HepG2 (cell line): ENCODE results near the gene B3GNT5. TPM values are rescaled to one million over a fixed set of nuclear protein-coding genes. Genes with fewer than 3 reads are reported as not detected.

ENCODE experiments used
- ARNT ChIP-seq: fragments of 450-650 bp; IDR thresholded peaks from 2 replicates; pipeline ENCODE4 v1.6.1; 2017
- ATF6 ChIP-seq: sonication (generic); formaldehyde crosslinking; conservative IDR thresholded peaks from 2 replicates; pipeline ENCODE4 v1.4.0; 2020; ENCODE audit warnings: missing genetic modification reagents
- CREB1 ChIP-seq, 2 experiments: fragments of 450-650 bp in 1 of 2; IDR thresholded peaks; 2 replicates each; pipeline ENCODE4 v1.6.1; 2016 to 2017; ENCODE audit warnings: control low read depth in 1 of 2, mild to moderate bottlenecking in 1 of 2, missing compliant biosample characterization in 1 of 2, missing genetic modification characterization in 1 of 2
- ETS1 ChIP-seq: sonication (generic); formaldehyde crosslinking; IDR thresholded peaks from 2 replicates; pipeline ENCODE4 v1.4.0; 2020; ENCODE audit warnings: missing genetic modification reagents
- FOXP4 ChIP-seq: sonication (generic); formaldehyde crosslinking; IDR thresholded peaks from 2 replicates; pipeline ENCODE4 v1.4.0; 2020; ENCODE audit warnings: missing genetic modification reagents
- HES4 ChIP-seq: sonication (generic); formaldehyde crosslinking; IDR thresholded peaks from 2 replicates; pipeline ENCODE4 v1.9.0; 2021; ENCODE audit warnings: mild to moderate bottlenecking, missing genetic modification reagents, borderline replicate concordance
- PAWR ChIP-seq: sonication (generic); formaldehyde crosslinking; IDR thresholded peaks from 2 replicates; pipeline ENCODE4 v1.4.0; 2020; ENCODE audit warnings: missing genetic modification reagents, mild to moderate bottlenecking, borderline replicate concordance
- REPIN1 ChIP-seq: sonication (generic); formaldehyde crosslinking; IDR thresholded peaks from 2 replicates; pipeline ENCODE4 v1.8.0; 2022; ENCODE audit warnings: missing genetic modification reagents, low read depth, mild to moderate bottlenecking, borderline replicate concordance
- SP4 ChIP-seq: sonication (generic); formaldehyde crosslinking; IDR thresholded peaks from 2 replicates; pipeline ENCODE4 v1.8.1; 2023; ENCODE audit warnings: mild to moderate bottlenecking, missing genetic modification reagents
- ZHX2 ChIP-seq, 2 experiments: sonication (generic) in 1 of 2; formaldehyde crosslinking in 1 of 2; IDR thresholded peaks; 2 replicates each; pipeline versions ENCODE4 v1.6.1 to v1.9.0; 2014 to 2022; ENCODE audit warnings: antibody characterized with exemption in 1 of 2, borderline replicate concordance in 1 of 2, inconsistent platforms in 1 of 2, low read depth in 1 of 2, missing genetic modification reagents in 1 of 2
- ZNF264 ChIP-seq: sonication (generic); formaldehyde crosslinking; IDR thresholded peaks from 2 replicates; pipeline ENCODE4 v1.4.0; 2020; ENCODE audit warnings: missing genetic modification reagents
- ZNF3 ChIP-seq: IDR thresholded peaks from 2 replicates; pipeline ENCODE4 v1.7.0; 2017; ENCODE audit warnings: inconsistent platforms
- ZNF513 ChIP-seq: sonication (generic); formaldehyde crosslinking; conservative IDR thresholded peaks from 2 replicates; pipeline ENCODE4 v1.5.0; 2020; ENCODE audit warnings: missing genetic modification reagents
- ZNF547 ChIP-seq: sonication (generic); formaldehyde crosslinking; IDR thresholded peaks from 2 replicates; pipeline ENCODE4 v1.5.1; 2020; ENCODE audit warnings: mild to moderate bottlenecking, missing genetic modification reagents
- ZNF644 ChIP-seq: IDR thresholded peaks from 2 replicates; pipeline ENCODE4 v1.6.1; 2016; ENCODE audit warnings: low read depth
- ZNF761 ChIP-seq: sonication (generic); formaldehyde crosslinking; conservative IDR thresholded peaks from 2 replicates; pipeline ENCODE4 v1.4.0; 2020; ENCODE audit warnings: mild to moderate bottlenecking, missing genetic modification reagents
- ZZZ3 ChIP-seq: sonication (generic); formaldehyde crosslinking; IDR thresholded peaks from 2 replicates; pipeline ENCODE4 v1.4.0; 2020; ENCODE audit warnings: missing genetic modification reagents, mild to moderate bottlenecking, borderline replicate concordance
- polyA plus RNA-seq, 8 experiments: library from polyadenylated mRNA; depleted of rRNA in 3 of 8; stranded (reverse) in 7 of 8; unstranded in 1 of 8; fragments of >200 nt; fragmentation: Illumina TruSeq in 4 of 8; extraction: Trizol in 4 of 8; gene quantifications; 2 replicates each; pipeline versions ENCODE4 v1.2.1 to v1.2.3, GENCODE V29; 2011 to 2016; ENCODE audit warnings: low read depth in 4 of 8, missing spikeins in 1 of 8, mixed read lengths in 1 of 8; ENCODE audit not compliant: insufficient read depth in 1 of 8
- total RNA-seq, 5 experiments: library from RNA; depleted of rRNA; stranded (reverse); fragments of >200 nt; fragmentation: Illumina TruSeq; extraction: Trizol; gene quantifications; 2 replicates each; pipeline ENCODE4 v1.2.3, GENCODE V29; 2016; ENCODE audit warnings: low read depth in 1 of 5

B3GNT5 gene
- total and polyA plus RNA-seq, 2 of the 13 experiments (the other 11 are each of a cell fraction or from before 2014, with no cell fraction given), result not detected

GRCh38 chr3:183211352-183211751 lies 41.7 kb upstream of the B3GNT5 start (continued):
- TF ChIP-seq ZHX2 (IDR thresholded peaks at IDR 0.05; ENCODE audit: low read depth) (no peak), ZHX2 (CRISPR knock-in tag; IDR thresholded peaks at IDR 0.05; ENCODE audit: borderline replicate concordance) (no peak), ZNF644 (CRISPR knock-in tag) (peak; percentile 63; the same call in 1 of the 2 replicates), ZNF761 (CRISPR knock-in tag) (no peak), PAWR (CRISPR knock-in tag) (no peak), ZNF264 (CRISPR knock-in tag) (no peak; the same call in 1 of the 2 replicates), CREB1 (IDR thresholded peaks at IDR 0.05) (0 out of 2 replicates have a peak, but pooled peaks have one; percentile 18), CREB1 (CRISPR knock-in tag; IDR thresholded peaks at IDR 0.05) (no peak), ZNF3 (CRISPR knock-in tag) (no peak), ETS1 (CRISPR knock-in tag) (no peak), ZZZ3 (CRISPR knock-in tag) (no peak), REPIN1 (CRISPR knock-in tag) (peak; percentile 54; the same call in 1 of the 2 replicates), SP4 (CRISPR knock-in tag) (0 out of 2 replicates have a peak, but pooled peaks have one; percentile 28), ZNF547 (CRISPR knock-in tag) (0 out of 2 replicates have a peak, but pooled peaks have one; percentile 46), ATF6 (CRISPR knock-in tag) (no peak), ARNT (no peak), ZNF513 (CRISPR knock-in tag) (no peak), FOXP4 (CRISPR knock-in tag) (peak; percentile 89), HES4 (CRISPR knock-in tag) (no peak)
